ENCODE measurements around the gene STK16.

Gene STK16

DNA sequence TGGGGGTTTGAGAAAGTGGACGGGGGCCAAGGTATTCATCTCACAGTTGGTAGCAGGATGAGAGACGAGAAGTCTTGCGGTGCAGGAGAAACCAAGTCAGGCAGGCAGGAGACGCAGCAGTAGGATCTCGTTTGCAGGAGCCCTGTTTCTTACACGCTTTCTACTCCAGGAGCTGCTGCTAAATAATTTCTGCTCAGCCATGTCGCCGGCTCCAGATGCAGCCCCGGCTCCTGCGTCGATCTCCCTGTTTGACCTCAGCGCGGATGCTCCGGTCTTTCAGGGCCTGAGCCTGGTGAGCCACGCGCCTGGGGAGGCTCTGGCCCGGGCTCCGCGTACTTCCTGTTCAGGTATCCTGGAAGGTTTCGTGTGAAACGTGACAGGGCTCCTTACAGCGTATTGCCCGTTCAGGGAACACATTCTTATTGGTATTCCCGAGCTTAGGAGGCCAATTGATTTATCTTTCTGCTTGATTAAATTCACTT is 15.2 kb upstream of the STK16 start:
- Histone ChIP-seq H3K9ac (ENCODE audit: low read length) (peak overlapping the region; percentile 91), H3K4me3 (ENCODE audit: low read length) (peak overlapping the region; percentile 96), H3K27me3 (ENCODE audit: control insufficient read depth, insufficient read depth, low read length) (no peaks in the 10 kb centered on the region), H3K4me1 (ENCODE audit: control insufficient read depth, insufficient read depth, low read length) (peaks cover 16% of the 10 kb centered on the region), H3K36me3 (ENCODE audit: control insufficient read depth, insufficient read depth, low read length) (peaks cover 33% of the 10 kb centered on the region), H3K27ac (ENCODE audit: low read depth, low read length) (peak overlapping the region; percentile 94)

- Histone ChIP-seq H3K27me3 (ENCODE audit: control insufficient read depth, insufficient read depth, low read length) (no peaks in the 10 kb centered on the region), H3K4me1 (ENCODE audit: control insufficient read depth, insufficient read depth, low read length) (peaks cover 6% of the 10 kb centered on the region), H3K4me3 (ENCODE audit: low read length) (no peak overlapping the region), H3K27ac (ENCODE audit: low read depth, low read length) (no peak overlapping the region), H3K36me3 (ENCODE audit: control insufficient read depth, insufficient read depth, low read length) (peaks cover 52% of the 10 kb centered on the region), H3K9ac (ENCODE audit: low read length) (no peak overlapping the region)
These were observed 10.9 kb upstream of the STK16 start for GRCh38 chr2:219234331-219234730.

GRCh38 chr2:219243291-219243761 is 2.0 kb upstream of the STK16 start:
- no peaks in the 10 kb centered on the region for H3K27me3 ChIP-seq (ENCODE audit: control insufficient read depth, insufficient read depth, low read length)
- H3K27ac ChIP-seq (ENCODE audit: low read depth, low read length), result peak overlapping the region; percentile 3
- H3K4me1 ChIP-seq (ENCODE audit: control insufficient read depth, insufficient read depth, low read length), result peaks cover 10% of the 10 kb centered on the region
- H3K4me3 ChIP-seq (ENCODE audit: low read length), result peak overlapping the region; percentile 57
- H3K9ac ChIP-seq (ENCODE audit: low read length), result no peak overlapping the region
- H3K36me3 ChIP-seq (ENCODE audit: control insufficient read depth, insufficient read depth, low read length), result peaks cover under 1% of the 10 kb centered on the region

DNA sequence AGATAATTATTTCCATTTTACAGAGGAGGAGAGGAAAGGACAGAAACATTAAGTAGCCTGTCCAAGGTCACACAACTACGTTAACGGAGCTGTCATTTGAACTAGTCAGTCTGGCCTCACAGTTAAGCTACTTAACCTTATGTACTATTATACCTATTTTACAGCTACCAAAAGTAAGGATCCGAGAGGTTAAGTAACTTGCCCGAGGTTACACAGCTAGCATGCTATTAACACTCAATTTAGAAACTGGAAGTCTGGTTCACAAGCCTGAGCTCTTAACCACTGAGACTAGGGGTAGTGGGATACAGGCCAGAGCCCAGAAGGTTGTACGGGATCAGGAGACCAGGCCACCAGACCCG is 511 bp upstream of the STK16 start:
- Histone ChIP-seq H3K9ac (ENCODE audit: low read length) (peak overlapping the region; percentile 68), H3K36me3 (ENCODE audit: control insufficient read depth, insufficient read depth, low read length) (no peaks in the 10 kb centered on the region), H3K4me1 (ENCODE audit: control insufficient read depth, insufficient read depth, low read length) (peaks cover 19% of the 10 kb centered on the region), H3K27me3 (ENCODE audit: control insufficient read depth, insufficient read depth, low read length) (no peaks in the 10 kb centered on the region), H3K4me3 (ENCODE audit: low read length) (peak overlapping the region; percentile 85), H3K27ac (ENCODE audit: low read depth, low read length) (peak overlapping the region; percentile 94)

DNA sequence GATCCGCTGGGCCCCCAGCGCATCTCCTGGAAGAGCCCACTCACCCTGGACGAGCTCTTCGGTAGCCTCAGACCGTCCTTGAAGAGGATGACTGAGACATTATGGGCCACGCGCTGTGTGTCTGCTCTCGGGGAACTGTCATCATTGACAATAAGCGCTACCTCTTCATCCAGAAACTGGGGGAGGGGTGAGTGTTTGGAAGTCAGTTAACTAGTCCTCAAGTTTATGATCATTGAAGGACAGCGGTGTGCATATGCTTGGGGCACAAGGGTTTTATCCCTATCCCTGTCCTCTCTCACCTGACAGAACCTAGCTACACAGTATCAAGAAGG is 586 bp downstream of the STK16 start:
- H3K4me3 ChIP-seq (ENCODE audit: low read length), result peak overlapping the region; percentile 85
- H3K4me1 ChIP-seq (ENCODE audit: control insufficient read depth, insufficient read depth, low read length), result peaks cover 28% of the 10 kb centered on the region
- H3K27ac ChIP-seq (ENCODE audit: low read depth, low read length), result peak overlapping the region; percentile 94

DNA sequence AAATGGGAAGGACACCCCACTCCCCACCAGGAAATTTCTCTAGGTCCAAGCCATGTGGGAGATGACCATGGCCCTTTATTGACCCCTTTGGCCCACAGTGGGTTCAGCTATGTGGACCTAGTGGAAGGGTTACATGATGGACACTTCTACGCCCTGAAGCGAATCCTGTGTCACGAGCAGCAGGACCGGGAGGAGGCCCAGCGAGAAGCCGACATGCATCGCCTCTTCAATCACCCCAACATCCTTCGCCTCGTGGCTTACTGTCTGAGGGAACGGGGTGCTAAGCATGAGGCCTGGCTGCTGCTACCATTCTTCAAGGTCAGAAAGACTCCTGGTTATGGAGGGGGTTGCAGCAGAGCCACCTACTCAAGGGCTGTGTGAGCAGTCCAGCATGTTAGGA is 1.3 kb downstream of the STK16 start:
- Histone ChIP-seq H3K4me3 (ENCODE audit: low read length) (no peak overlapping the region), H3K27ac (ENCODE audit: low read depth, low read length) (no peak overlapping the region), H3K27me3 (ENCODE audit: control insufficient read depth, insufficient read depth, low read length) (no peaks in the 10 kb centered on the region), H3K9ac (ENCODE audit: low read length) (no peak overlapping the region), H3K4me1 (ENCODE audit: control insufficient read depth, insufficient read depth, low read length) (peaks cover 28% of the 10 kb centered on the region), H3K36me3 (ENCODE audit: control insufficient read depth, insufficient read depth, low read length) (peaks cover 12% of the 10 kb centered on the region)

More for the DNA sequence above, 586 bp downstream of the STK16 start:
- peaks cover 6% of the 10 kb centered on the region for H3K36me3 ChIP-seq (ENCODE audit: control insufficient read depth, insufficient read depth, low read length)
- H3K9ac ChIP-seq (ENCODE audit: low read length), result peak overlapping the region; percentile 92
- H3K27me3 ChIP-seq (ENCODE audit: control insufficient read depth, insufficient read depth, low read length), result no peaks in the 10 kb centered on the region

DNA sequence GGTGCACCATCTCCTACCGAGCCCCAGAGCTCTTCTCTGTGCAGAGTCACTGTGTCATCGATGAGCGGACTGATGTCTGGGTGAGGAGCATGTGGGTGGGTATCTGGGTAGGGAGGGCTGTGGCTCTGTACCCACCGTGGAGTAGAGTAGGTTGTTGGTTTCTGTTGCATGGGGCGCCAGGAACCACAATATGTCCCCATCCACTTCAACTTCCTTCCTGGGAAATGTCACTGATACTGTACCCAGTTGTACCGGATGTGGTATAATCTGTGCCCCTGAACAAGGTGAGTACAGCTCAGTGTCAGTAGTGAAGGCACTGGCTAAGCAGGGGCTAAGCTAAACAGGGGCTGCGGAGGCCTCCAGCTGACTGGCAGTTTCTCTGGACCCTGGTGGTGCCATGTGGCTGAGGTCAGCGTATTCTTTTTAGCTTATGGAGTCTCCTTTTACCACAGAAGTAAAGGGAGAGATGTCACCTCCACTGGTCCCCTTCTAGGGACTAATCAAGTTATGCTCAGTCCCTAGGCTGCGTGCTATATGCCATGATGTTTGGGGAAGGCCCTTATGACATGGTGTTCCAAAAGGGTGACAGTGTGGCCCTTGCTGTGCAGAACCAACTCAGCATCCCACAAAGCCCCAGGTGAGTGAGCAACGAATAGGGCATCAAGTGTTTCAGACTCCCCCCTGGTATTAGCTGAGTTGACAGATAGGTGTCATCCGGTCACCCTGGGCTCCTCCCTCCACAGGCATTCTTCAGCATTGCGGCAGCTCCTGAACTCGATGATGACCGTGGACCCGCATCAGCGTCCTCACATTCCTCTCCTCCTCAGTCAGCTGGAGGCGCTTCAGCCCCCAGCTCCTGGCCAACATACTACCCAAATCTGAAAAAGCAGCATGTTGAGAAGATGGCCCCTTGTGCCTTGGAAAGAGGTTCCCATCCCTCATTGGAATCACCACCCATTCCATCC is 2.7 kb downstream of the STK16 start:
- Histone ChIP-seq H3K27ac (ENCODE audit: low read depth, low read length) (no peak overlapping the region), H3K27me3 (ENCODE audit: control insufficient read depth, insufficient read depth, low read length) (no peaks in the 10 kb centered on the region), H3K36me3 (ENCODE audit: control insufficient read depth, insufficient read depth, low read length) (peaks cover 12% of the 10 kb centered on the region), H3K9ac (ENCODE audit: low read length) (no peak overlapping the region), H3K4me1 (ENCODE audit: control insufficient read depth, insufficient read depth, low read length) (peaks cover 33% of the 10 kb centered on the region), H3K4me3 (ENCODE audit: low read length) (peak overlapping the region; percentile 16)

GRCh38 chr2:219248845-219249202 is 3.5 kb downstream of the STK16 start:
- Histone ChIP-seq H3K9ac (ENCODE audit: low read length) (peak overlapping the region; percentile 52), H3K4me3 (ENCODE audit: low read length) (peak overlapping the region; percentile 44), H3K4me1 (ENCODE audit: control insufficient read depth, insufficient read depth, low read length) (peaks cover 33% of the 10 kb centered on the region)

GRCh38 chr2:219249203-219249980 is 4.1 kb downstream of the STK16 start:
- Histone ChIP-seq H3K4me3 (ENCODE audit: low read length) (peak overlapping the region; percentile 44), H3K27me3 (ENCODE audit: control insufficient read depth, insufficient read depth, low read length) (no peaks in the 10 kb centered on the region), H3K9ac (ENCODE audit: low read length) (peak overlapping the region; percentile 52), H3K4me1 (ENCODE audit: control insufficient read depth, insufficient read depth, low read length) (peaks cover 33% of the 10 kb centered on the region), H3K36me3 (ENCODE audit: control insufficient read depth, insufficient read depth, low read length) (peaks cover 12% of the 10 kb centered on the region), H3K27ac (ENCODE audit: low read depth, low read length) (peak overlapping the region; percentile 84)

More at GRCh38 chr2:219248845-219249202, 3.5 kb downstream of the STK16 start:
- Histone ChIP-seq H3K27ac (ENCODE audit: low read depth, low read length) (peak overlapping the region; percentile 84), H3K27me3 (ENCODE audit: control insufficient read depth, insufficient read depth, low read length) (no peaks in the 10 kb centered on the region), H3K36me3 (ENCODE audit: control insufficient read depth, insufficient read depth, low read length) (peaks cover 12% of the 10 kb centered on the region)

GRCh38 chr2:219250049-219250781 is 4.9 kb downstream of the STK16 start:
- Histone ChIP-seq H3K4me1 (ENCODE audit: control insufficient read depth, insufficient read depth, low read length) (peaks cover 28% of the 10 kb centered on the region), H3K27ac (ENCODE audit: low read depth, low read length) (peak overlapping the region; percentile 84), H3K4me3 (ENCODE audit: low read length) (peak overlapping the region; percentile 3), H3K36me3 (ENCODE audit: control insufficient read depth, insufficient read depth, low read length) (peaks cover 12% of the 10 kb centered on the region), H3K9ac (ENCODE audit: low read length) (peak overlapping the region; percentile 52), H3K27me3 (ENCODE audit: control insufficient read depth, insufficient read depth, low read length) (no peaks in the 10 kb centered on the region)

GRCh38 chr2:219251656-219252055 is 6.4 kb downstream of the STK16 start:
- no peaks in the 10 kb centered on the region for H3K27me3 ChIP-seq (ENCODE audit: control insufficient read depth, insufficient read depth, low read length)
- H3K4me3 ChIP-seq (ENCODE audit: low read length), result peak overlapping the region; percentile 81
- H3K27ac ChIP-seq (ENCODE audit: low read depth, low read length), result no peak overlapping the region
- no peak overlapping the region for H3K9ac ChIP-seq (ENCODE audit: low read length)
- peaks cover 12% of the 10 kb centered on the region for H3K36me3 ChIP-seq (ENCODE audit: control insufficient read depth, insufficient read depth, low read length)
- peaks cover 23% of the 10 kb centered on the region for H3K4me1 ChIP-seq (ENCODE audit: control insufficient read depth, insufficient read depth, low read length)

GRCh38 chr2:219252084-219252483 is 6.8 kb downstream of the STK16 start:
- Histone ChIP-seq H3K4me3 (ENCODE audit: low read length) (peak overlapping the region; percentile 81), H3K27me3 (ENCODE audit: control insufficient read depth, insufficient read depth, low read length) (no peaks in the 10 kb centered on the region), H3K36me3 (ENCODE audit: control insufficient read depth, insufficient read depth, low read length) (peaks cover 12% of the 10 kb centered on the region), H3K9ac (ENCODE audit: low read length) (no peak overlapping the region), H3K27ac (ENCODE audit: low read depth, low read length) (no peak overlapping the region), H3K4me1 (ENCODE audit: control insufficient read depth, insufficient read depth, low read length) (peaks cover 23% of the 10 kb centered on the region)

All from rectal smooth muscle tissue (tissue), 1 donor.